Rectal smooth muscle tissue (tissue), 1 donor: ENCODE data around the gene RCAN3.

ENCODE experiments used
- H3K27ac ChIP-seq: one replicate; pipeline ENCODE4 v1.7.0; 2013; ENCODE audit warnings: low read depth, low read length, inconsistent platforms
- H3K27me3 ChIP-seq: one replicate; pipeline ENCODE4 v1.7.0; 2013; ENCODE audit warnings: low read length; ENCODE audit not compliant: control insufficient read depth, insufficient read depth
- H3K36me3 ChIP-seq: one replicate; pipeline ENCODE4 v1.7.0; 2013; ENCODE audit warnings: low read length; ENCODE audit not compliant: control insufficient read depth, insufficient read depth
- H3K4me1 ChIP-seq: one replicate; pipeline ENCODE4 v1.7.0; 2013; ENCODE audit warnings: low read length; ENCODE audit not compliant: control insufficient read depth, insufficient read depth
- H3K4me3 ChIP-seq: one replicate; pipeline ENCODE4 v1.7.0; 2013; ENCODE audit warnings: low read length
- H3K9ac ChIP-seq: one replicate; pipeline ENCODE4 v1.7.0; 2013; ENCODE audit warnings: low read length

Gene RCAN3

DNA sequence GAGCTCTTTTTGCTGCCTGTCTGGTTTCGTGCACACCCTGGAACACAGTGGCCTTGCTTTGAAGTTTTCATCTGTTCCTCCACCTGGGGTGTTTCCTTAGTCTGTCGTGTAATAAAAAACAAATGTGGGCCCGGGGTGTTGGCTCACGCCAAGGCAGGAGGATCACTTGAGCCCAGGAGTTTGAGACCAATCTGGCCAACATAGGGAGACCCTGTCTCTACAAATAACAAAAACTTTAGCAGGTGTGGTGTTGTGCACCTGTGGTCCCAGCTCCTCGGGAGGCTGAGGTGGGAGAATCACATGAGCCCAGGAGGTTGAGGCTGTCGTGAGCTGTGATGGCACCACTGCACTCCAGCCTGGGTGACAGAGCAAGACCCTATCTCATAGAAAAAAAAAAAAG, 57.7 kb downstream of the RCAN3 start:
- Histone ChIP-seq H3K27me3 (peaks cover 7% of the 10 kb centered on the region), H3K36me3 (no peaks in the 10 kb centered on the region)

DNA sequence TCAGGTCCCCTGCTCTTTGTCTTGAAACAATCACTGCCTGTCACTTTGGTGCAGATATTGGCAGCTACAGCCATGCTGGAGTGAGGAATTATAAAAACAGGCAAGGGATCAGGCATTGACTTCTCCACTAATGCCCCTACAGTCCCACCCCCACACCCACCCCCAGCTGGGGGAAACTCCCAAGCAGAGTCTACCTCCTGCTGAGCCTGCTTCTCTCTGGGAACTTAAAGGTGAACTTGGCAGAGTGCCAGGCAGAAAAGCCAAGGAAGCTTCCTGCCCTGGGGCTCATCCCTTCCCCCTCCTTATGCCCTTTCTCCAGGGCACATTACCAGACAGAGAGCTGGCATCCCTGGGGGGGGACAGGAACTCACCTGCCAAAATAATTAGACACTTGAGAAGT, 60.0 kb downstream of the RCAN3 start:
- Histone ChIP-seq H3K4me3 (no peak overlapping the region), H3K27me3 (no peaks in the 10 kb centered on the region), H3K27ac (no peak overlapping the region), H3K36me3 (no peaks in the 10 kb centered on the region), H3K4me1 (no peaks in the 10 kb centered on the region), H3K9ac (no peak overlapping the region)

More for the DNA sequence above, 57.7 kb downstream of the RCAN3 start:
- no peak overlapping the region for H3K4me3 ChIP-seq
- no peak overlapping the region for H3K9ac ChIP-seq
- H3K27ac ChIP-seq: no peak overlapping the region
- no peaks in the 10 kb centered on the region for H3K4me1 ChIP-seq

DNA sequence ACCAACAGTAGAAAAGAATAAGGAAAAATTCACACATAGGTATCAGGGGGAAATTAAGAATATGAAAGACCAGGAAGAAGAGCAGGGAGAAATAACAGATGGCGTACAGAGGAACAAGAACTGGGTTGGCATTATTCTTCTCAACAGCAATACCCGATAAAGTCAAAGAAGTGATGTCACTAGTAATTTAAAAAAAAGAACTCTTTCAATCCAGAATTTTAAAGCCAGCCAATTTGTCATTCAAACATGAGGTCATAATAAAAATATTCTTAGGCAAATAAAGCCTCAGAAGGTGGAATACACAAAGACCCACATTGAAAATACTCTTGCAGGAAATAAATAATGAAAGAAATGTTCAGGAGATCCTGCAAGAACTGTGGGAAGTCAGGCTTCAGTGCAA, 62.1 kb downstream of the RCAN3 start:
- H3K9ac ChIP-seq: no peak overlapping the region
- no peak overlapping the region for H3K27ac ChIP-seq
- no peaks in the 10 kb centered on the region for H3K36me3 ChIP-seq
- no peaks in the 10 kb centered on the region for H3K4me1 ChIP-seq
- no peak overlapping the region for H3K4me3 ChIP-seq
- H3K27me3 ChIP-seq: no peaks in the 10 kb centered on the region

DNA sequence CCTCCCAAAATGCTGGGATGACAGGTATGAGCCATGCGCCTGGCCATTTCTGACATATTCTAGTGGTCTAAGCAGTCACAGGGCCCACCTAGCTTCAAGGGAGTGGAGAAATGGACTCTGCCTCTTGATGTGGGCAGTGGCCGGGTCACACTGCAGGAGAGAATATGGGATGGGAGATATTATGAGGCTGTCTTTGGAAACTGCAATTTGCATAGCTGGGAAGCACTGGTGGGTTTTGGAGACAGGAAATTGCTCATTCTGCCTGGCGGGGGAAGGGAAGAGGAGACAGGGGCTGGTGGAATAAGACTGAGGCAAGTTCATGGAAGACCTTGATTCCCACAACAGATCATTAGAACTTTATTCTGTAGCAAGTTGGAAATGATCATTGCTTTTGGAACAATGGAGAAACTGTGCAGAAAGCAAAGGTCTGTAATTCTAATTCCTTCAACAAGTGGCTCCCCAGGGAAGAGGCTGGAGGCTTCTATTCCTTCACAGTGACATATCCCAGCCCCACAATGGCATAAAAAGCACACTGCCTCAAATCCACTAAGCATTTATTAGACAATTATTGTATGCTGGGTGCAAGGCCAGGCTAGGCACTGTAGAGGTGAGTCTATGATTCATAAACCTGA, 63.7 kb downstream of the RCAN3 start:
- H3K27ac ChIP-seq: no peak overlapping the region
- H3K36me3 ChIP-seq: no peaks in the 10 kb centered on the region

DNA sequence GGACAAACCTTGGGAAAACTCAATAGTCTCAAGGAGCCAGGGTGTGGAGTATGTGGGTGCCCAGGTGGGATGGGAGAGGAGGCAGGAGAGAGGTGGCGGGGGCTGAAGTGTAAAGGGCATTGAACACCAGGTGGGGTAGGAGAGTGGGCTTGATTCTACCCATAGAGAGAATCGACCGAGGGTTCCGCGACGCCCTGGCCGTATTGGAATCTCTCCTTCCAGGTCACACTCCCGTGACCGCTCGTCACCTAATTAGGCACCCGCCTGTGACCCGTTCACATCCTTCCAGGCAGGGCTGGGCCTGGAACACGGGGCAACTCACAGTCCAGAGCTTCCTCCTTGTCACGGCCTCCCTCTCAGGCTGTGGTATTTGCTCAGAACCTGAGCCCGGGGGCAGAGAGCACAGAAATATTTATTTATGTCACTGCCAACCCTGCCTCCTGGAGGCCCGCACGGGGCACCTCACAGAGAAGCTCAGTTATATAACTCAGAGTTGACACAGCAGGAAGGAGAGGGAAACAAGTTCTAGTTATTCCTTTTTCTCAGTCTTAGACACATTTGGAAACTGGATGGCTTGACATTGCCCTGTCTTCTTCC, 65.3 kb downstream of the RCAN3 start:
- H3K4me1 ChIP-seq: no peaks in the 10 kb centered on the region
- H3K36me3 ChIP-seq: no peaks in the 10 kb centered on the region
- H3K27ac ChIP-seq: no peak overlapping the region
- no peak overlapping the region for H3K9ac ChIP-seq
- no peak overlapping the region for H3K4me3 ChIP-seq
- no peaks in the 10 kb centered on the region for H3K27me3 ChIP-seq

More for the DNA sequence above, 63.7 kb downstream of the RCAN3 start:
- Histone ChIP-seq H3K27me3 (no peaks in the 10 kb centered on the region), H3K4me1 (no peaks in the 10 kb centered on the region), H3K4me3 (no peak overlapping the region), H3K9ac (no peak overlapping the region)

DNA sequence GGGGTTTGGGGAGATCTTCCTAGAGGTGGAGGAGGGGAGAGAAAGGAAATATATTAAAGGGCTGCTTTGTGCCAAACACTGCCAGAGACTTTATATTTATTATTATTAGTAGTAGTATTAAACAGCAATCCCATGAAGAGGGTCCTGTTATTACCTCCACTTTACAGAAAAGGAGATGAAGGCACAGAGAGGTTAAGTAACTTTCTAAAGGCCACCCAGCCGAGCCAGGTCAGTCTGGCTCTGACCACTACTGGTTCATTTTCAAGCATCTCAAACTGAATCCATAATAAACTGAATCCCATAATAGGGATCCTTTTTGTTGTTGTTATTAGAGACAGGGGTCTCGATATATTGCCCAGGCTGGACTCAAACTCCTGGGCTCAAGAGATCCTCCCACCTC, 65.8 kb downstream of the RCAN3 start:
- Histone ChIP-seq H3K36me3 (no peaks in the 10 kb centered on the region), H3K27ac (no peak overlapping the region), H3K4me1 (no peaks in the 10 kb centered on the region), H3K9ac (no peak overlapping the region), H3K27me3 (no peaks in the 10 kb centered on the region), H3K4me3 (no peak overlapping the region)

DNA sequence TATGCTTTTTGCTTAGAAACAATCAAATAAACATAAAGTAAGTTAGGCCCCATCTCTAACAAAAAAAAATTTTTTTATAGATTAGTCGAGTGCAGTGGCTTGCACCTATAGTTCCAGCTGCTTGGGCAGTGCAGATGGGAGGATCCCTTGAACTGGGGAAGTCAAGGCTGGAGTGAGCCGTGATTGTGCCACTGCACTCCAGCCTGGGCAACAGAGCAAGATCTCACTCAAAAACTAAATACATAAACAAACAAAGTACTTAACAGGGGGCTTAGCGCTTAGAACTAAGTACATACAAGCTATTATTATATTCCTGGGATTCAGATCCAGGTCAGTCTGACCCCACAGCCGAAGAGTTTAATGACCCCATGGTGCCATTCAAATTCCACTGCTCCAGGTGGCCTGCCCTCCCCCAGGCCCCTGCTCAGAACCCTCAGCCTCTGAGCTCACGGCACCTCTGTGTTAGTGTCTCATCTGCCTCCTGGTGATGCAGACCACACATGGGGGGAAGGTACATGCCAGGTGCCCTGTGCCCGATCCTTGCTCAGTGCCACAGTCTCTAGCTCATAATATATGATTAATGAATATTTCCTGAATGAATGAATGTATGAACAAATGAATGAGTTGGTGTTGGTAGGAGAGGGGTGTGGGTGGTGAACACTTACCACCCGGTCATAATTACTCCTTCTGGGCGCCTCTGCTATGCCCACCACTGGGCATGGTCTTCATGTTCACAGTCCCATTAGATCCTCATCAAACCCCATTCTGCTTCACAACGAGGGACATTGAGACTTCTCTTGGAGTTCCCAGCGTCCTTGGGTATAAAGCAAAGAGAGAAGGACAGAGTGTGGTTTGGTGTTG, 67.9 kb downstream of the RCAN3 start:
- no peak overlapping the region for H3K27ac ChIP-seq
- no peaks in the 10 kb centered on the region for H3K36me3 ChIP-seq
- H3K4me3 ChIP-seq: no peak overlapping the region
- no peaks in the 10 kb centered on the region for H3K27me3 ChIP-seq
- H3K9ac ChIP-seq: no peak overlapping the region
- no peaks in the 10 kb centered on the region for H3K4me1 ChIP-seq

DNA sequence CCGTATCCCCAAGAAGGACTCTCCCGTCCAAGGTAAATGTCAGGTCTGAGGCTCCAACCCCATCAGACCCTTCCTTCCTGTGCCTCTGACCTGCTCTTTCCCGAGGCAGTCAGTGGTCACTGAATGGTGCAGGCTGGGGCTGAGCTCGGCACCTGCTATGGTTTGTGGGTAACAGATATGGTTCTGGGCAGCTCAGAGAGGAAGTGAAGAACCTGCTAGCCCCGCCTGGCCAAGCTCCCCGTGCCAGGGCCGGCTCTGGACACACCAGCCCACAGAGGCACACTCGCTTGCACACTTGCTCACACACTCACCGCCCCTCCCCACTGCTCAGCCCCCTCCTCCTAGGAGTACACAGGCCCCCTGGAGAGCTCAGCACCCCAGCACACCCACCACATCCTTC, 69.7 kb downstream of the RCAN3 start:
- H3K36me3 ChIP-seq: no peaks in the 10 kb centered on the region
- H3K27me3 ChIP-seq: no peaks in the 10 kb centered on the region
- no peak overlapping the region for H3K9ac ChIP-seq
- H3K4me1 ChIP-seq: no peaks in the 10 kb centered on the region
- no peak overlapping the region for H3K4me3 ChIP-seq
- H3K27ac ChIP-seq: no peak overlapping the region

DNA sequence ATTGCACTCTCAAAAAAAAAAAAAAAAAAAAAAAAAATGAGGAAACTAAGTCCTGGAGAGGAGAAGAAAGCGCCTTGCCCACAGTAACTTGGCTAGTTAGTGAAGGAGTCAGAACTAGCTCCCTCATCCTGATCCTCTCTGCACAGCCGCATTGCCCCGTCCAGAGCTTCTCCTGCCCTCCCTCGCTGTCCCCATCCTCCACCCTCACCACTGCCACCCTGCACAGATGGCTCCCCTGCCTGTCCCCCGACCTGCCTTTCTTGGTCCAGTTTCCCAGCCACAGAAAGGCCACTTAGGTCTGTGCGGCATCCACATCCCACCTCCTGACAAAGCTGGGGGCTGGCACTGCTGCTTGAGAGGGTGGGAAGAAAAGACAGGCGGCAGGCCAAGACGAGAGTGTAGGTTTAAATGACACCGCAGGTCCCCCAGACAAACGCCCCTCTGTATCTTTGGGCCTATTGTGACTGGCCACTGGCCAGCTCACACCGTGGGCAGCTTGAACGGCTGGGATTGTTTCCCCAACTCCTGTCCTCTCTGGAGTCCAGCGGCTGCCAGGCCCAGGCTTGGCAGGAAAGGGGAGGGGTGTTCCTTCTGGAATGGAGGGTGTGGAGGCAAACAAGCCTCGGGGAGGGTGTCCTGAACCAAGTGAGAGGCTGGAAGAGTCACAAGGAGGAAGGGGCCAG, 73.4 kb downstream of the RCAN3 start:
- H3K27ac ChIP-seq: no peak overlapping the region

DNA sequence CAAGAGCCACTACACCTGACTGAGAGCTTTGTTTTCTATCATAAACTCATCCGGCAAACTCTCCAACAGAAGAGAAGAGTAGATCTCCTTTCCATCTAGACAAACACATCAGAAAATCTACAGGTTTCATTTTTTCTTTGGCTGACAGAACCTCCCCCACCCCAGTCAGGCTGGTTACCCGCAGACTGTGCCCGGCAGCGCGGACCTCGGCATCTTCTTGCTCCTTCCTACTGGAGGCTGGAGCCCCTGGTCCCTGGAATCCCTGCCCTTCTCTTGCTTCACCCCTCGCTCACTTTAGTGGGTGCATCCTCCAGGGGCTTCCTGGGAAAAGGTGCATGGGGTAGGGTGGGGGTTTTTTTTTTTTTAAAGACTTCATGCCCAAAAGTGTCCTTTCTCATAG, 76.2 kb downstream of the RCAN3 start:
- no peak overlapping the region for H3K9ac ChIP-seq
- no peaks in the 10 kb centered on the region for H3K27me3 ChIP-seq
- H3K27ac ChIP-seq: no peak overlapping the region
- H3K4me1 ChIP-seq: no peaks in the 10 kb centered on the region
- no peaks in the 10 kb centered on the region for H3K36me3 ChIP-seq
- no peak overlapping the region for H3K4me3 ChIP-seq

More for the DNA sequence above, 73.4 kb downstream of the RCAN3 start:
- no peaks in the 10 kb centered on the region for H3K36me3 ChIP-seq
- H3K4me3 ChIP-seq: no peak overlapping the region
- H3K27me3 ChIP-seq: no peaks in the 10 kb centered on the region
- H3K9ac ChIP-seq: no peak overlapping the region
- H3K4me1 ChIP-seq: no peaks in the 10 kb centered on the region

DNA sequence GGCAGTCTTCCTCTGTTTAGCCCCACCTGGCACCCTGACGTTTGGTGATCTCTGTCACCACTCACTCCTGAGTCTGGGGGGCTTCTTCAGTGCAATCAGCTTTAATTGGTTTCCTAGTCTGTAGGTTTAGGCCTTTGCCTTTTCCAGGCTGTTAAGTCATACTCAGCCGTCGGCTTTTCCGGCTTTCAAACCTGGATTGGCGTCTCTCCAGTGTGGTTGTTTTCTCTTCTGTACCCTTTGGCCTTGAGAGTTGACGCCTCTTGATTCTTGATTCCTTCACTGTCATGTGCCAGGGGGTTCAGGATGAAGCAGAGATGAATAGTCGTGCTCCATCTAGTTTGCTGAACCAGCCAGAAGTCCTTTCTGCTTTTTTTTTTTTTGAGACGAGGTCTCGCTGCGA, 78.1 kb downstream of the RCAN3 start:
- Histone ChIP-seq H3K9ac (no peak overlapping the region), H3K4me1 (no peaks in the 10 kb centered on the region), H3K36me3 (no peaks in the 10 kb centered on the region), H3K4me3 (no peak overlapping the region), H3K27ac (no peak overlapping the region), H3K27me3 (no peaks in the 10 kb centered on the region)

DNA sequence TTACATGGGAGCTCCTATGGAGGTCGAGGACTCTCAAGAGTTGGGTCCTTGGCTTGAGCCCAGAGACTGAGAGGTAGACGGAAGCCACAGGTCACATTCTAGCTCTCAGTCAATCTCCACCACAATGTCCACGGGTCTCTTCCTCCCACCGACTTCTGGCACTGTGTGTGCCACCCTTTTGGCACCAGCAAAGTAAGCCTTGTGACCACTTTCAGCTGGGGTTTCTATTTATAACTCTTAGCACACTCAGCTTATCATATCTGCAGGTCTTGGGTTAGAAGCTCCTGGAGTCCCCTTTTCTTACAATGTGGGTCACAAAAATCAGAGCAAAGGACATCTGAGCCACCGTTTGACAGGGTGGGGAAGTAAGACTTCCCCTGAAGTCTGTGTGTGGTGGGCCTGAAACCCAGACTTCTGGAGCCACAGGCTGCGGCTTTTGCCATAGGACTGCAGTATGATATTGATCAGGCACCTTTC, 81.6 kb downstream of the RCAN3 start:
- Histone ChIP-seq H3K27ac (no peak overlapping the region), H3K9ac (no peak overlapping the region), H3K36me3 (no peaks in the 10 kb centered on the region), H3K27me3 (no peaks in the 10 kb centered on the region), H3K4me1 (no peaks in the 10 kb centered on the region), H3K4me3 (no peak overlapping the region)
